Hippocampal formation (tissue), 2 donors: Measurements from ENCODE around the gene GPR152.
"Not testable (repeated sequence)": the region's sequence is repeated elsewhere in the genome, so short reads cannot be mapped to it uniquely, and the experiment has no call there.

Experiments used
- DNase-seq, 2 donors: peaks; one replicate each; lab custom pipeline; 2025; lab: John Stamatoyannopoulos, UW

GPR152 gene

DNA sequence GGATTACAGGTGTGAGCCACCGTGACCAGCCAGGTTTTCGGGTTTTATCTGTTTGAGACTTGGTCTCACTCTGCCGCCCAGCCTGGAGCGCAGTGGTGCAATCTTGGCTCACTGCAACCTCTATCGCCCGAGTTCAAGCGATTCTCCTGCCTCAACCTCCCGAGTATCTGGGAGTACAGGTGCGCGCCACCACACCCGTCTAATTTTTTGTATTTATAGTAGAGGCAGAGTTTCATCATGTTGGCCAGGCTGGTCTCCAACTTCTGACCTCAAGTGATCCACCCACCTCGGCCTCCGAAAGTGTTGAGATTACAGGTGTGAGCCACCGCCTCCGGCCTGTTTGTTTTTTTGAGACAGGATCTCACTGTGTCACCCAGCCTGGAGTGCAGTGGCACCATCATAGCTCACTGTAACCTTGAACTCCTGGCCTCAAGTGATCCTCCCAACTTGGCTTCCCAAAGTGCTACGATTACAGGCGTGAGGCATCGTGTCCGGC, 25.1 kb downstream of the GPR152 start:
- DNase-seq, result not testable (repeated sequence)

- DNase-seq, result no peak
These were observed 28.5 kb downstream of the GPR152 start for GRCh38 chr11:67423891-67424613.

GRCh38 chr11:67423466-67423865, 29.1 kb downstream of the GPR152 start:
- DNase-seq, result no peak

DNA sequence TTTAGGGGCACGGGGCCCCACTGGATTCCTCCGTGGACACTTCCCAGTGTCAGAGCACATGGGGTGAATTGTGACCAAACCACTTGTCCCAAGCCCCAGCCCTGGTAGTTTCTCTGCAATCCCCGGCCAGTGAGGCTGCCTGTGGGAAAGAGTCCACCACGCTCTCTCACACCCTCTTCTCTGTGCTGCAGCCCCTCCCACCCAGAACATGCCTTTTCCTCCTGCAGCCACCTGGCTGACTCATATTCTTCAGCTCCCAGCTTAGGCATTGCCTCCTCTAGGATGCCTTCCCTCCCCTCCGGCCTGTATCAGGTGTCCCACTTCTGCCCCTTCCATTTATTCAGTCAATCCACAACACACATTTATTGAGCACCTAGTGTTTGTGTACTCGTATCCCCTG, 29.6 kb downstream of the GPR152 start:
- no peak for DNase-seq

- DNase-seq, result no peak
These were observed 31.0 kb downstream of the GPR152 start for GRCh38 chr11:67421430-67422031.

GRCh38 chr11:67420646-67421429, 31.7 kb downstream of the GPR152 start:
- peak; percentile 75 to 87 for DNase-seq

- DNase-seq, result no peak
These were observed 32.3 kb downstream of the GPR152 start for GRCh38 chr11:67420147-67420645.

DNA sequence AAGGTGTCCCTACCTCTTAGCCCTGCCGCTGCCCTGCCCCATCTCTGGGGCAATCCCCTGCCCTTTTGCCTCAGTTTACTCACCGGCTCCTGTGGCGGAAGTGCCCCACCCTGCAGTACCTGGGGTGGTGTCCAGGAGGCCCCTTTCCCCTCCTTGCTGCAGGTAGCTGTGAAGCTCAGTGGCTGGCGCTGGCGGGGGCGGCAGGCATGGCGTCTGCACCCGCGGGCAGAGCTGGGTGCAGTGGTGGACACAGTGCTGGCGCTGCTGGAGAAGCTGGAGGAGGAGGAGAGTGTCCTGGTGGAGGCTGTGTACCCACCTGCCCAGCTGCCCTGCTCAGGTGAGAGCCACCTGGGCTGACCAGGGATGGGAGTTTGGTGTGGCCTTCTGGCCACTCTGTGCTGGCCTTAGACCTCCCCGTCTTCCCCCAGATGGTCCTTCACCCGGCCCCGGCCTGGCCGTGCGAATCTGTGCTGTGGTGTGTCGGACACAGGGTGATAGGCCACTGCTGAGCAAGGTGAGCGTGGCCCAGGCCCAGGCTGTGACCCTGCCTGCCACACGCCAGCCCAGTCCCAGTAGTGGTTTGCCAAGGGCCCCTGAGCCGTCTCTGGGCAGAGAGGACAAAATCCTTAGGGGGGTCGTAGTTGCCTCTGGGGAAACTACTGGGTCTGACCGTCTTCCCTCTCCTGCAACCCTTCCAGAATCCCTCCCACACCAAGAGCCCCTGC, 33.0 kb downstream of the GPR152 start:
- DNase-seq, result no peak

GRCh38 chr11:67418476-67419281, 33.9 kb downstream of the GPR152 start:
- no peak for DNase-seq

GRCh38 chr11:67417425-67417824, 35.1 kb downstream of the GPR152 start:
- DNase-seq, result no peak

- no peak for DNase-seq
These were observed 35.9 kb downstream of the GPR152 start for GRCh38 chr11:67416416-67417335.

- DNase-seq, result peak in 1 of 2 donors; percentile 91
These were observed 36.8 kb downstream of the GPR152 start, which contains the start of gene CARNS1 for GRCh38 chr11:67415501-67416304. TSS of gene CARNS1 (plus strand) at chr11:67415678. CDS start at chr11:67416200, 522 bp downstream.

DNA sequence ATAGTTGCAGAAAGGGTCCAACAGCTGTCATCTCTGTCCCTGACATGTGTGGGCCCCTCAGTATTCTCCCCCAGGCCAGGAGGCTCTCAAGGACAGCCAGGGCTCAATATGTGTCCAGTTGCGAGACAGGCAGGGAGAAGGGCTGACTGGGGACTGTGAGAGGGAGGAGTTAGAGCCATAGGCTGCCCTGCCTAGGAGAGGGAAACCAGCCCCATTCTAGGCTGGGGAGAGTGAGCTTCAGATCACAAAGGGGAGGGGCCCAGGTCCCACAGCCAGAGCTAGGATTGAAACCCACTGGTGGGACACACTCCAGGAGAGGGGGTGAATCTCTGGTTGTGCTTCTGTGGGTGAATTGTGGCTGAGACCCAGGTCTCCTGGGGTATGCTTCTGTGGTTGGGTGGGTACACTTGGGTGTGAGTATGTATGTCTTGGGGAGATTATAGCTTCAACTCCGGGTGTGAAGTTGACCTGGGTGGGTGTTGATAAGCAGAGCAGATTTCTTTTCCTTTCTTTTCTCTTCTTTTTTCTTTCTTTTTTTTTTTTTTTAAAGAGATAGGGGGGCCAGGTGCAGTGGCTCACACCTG, 39.2 kb downstream of the GPR152 start:
- DNase-seq, result peak in 1 of 2 donors; percentile 27

GRCh38 chr11:67412495-67413179, 39.9 kb downstream of the GPR152 start:
- DNase-seq, result no peak

- DNase-seq, result no peak
These were observed 40.8 kb downstream of the GPR152 start for GRCh38 chr11:67411785-67412152.

- DNase-seq, result no peak
These were observed 41.3 kb downstream of the GPR152 start for GRCh38 chr11:67410984-67411784.

GRCh38 chr11:67410369-67410831, 42.1 kb downstream of the GPR152 start:
- peak; percentile 86 to 90 for DNase-seq
